Subcutaneous adipose tissue (tissue), 4 donors: ENCODE data around the gene FBXO7. TPM values are rescaled to one million over a fixed set of nuclear protein-coding genes. Genes with fewer than 3 reads are reported as not detected.

Source experiments
- CTCF ChIP-seq: fragments of 450-650 bp; IDR thresholded peaks from one replicate; pipeline ENCODE4 v1.5.1; 2016; ENCODE audit warnings: low read depth, mild to moderate bottlenecking, control low read depth, antibody characterized with exemption, moderate library complexity
- total RNA-seq, 4 donors: library from RNA; depleted of rRNA; stranded (reverse); fragments of >200 nt; gene quantifications; one replicate each; pipeline ENCODE4 v1.1.0, GENCODE V29; 2016

The FBXO7 gene
- total RNA-seq, 4 donors from 2014 or later: 85.1 to 101 (median 93.8) TPM

DNA sequence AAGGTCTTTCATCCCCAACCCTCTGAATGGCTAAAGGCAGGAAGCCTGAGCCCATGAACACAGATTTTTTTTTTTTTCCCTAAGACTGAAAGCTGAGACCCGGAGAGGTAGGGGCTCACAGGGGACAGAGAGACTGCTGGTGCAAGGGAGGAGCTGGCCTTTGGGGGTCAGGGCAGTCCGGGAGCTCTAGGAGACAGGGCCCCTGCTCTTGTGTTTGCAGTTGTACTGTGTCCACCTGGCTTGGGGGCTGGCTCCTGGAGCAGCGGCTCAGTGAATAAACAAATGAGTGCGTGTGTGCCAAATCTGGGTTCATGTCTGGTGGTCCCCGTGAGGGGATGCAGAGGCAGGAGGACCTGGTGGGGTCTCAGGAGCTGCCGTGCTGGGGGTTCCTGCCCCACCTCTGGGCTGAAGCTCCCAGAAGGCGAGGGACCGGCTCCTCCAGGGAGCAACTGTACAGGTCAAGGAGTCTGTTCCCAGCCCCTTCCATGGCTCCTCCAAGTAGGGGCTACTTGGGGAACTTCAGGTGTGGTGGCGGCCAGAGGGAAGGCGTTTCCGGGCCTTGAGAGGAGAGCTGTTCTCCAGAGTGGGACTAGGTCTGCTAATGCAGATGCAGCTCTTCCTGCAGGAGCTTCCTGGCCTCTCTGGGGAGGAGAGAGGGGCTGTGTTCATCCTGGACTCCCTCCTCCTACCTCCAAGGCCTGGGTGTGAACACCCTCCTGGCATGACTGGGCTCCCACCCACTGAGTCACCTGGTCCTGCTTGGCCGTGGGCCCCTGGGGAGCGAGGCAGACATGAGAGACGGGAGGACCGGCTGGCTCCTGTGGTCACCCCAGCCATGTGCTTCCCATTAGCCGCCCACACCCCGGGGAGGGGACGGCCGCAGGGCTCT is 57.6 kb downstream of the FBXO7 start:
- no peak for TF ChIP-seq CTCF

GRCh38 chr22:32532820-32533128 is 58.2 kb downstream of the FBXO7 start:
- no peak for TF ChIP-seq CTCF

DNA sequence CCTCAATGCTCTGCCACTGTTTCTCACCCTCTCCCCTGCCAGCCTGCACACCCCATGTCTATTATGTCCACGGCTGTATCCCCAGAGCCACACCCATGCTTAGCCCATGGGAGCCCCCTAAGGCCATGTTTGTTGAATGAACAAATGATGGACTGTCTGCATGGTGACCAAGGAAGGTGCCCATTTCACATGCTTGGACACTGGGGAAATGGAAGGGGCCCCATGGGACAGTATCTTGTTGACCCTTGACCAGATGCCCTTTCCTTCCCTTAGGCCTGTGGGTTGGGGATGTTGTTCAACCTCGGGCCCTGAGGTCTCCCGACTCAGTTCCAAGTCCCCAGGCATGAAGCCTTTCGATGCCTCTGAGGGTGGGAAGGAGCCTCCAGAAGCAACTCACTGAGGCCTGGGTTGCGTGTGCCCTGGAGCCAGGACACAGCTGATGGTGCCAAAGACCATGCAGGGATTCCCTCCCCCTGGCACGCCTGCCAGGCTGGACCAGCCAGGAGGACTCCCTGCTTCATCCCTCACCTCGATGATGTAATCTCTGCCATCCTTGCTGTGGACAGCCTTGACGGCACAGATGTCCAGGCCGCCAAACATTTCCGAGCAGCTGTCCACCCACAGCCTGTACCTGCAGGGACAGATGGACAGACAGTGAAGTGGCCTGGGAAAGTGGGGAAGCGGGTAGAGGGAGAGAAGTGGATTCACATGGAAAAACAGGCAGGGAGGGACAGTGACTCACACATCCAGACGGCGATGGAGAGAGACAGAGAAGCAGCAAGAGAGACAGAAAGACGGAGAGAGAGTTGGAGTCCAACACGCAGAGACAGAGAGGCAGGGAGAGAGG is 58.9 kb downstream of the FBXO7 start:
- no peak for TF ChIP-seq CTCF

DNA sequence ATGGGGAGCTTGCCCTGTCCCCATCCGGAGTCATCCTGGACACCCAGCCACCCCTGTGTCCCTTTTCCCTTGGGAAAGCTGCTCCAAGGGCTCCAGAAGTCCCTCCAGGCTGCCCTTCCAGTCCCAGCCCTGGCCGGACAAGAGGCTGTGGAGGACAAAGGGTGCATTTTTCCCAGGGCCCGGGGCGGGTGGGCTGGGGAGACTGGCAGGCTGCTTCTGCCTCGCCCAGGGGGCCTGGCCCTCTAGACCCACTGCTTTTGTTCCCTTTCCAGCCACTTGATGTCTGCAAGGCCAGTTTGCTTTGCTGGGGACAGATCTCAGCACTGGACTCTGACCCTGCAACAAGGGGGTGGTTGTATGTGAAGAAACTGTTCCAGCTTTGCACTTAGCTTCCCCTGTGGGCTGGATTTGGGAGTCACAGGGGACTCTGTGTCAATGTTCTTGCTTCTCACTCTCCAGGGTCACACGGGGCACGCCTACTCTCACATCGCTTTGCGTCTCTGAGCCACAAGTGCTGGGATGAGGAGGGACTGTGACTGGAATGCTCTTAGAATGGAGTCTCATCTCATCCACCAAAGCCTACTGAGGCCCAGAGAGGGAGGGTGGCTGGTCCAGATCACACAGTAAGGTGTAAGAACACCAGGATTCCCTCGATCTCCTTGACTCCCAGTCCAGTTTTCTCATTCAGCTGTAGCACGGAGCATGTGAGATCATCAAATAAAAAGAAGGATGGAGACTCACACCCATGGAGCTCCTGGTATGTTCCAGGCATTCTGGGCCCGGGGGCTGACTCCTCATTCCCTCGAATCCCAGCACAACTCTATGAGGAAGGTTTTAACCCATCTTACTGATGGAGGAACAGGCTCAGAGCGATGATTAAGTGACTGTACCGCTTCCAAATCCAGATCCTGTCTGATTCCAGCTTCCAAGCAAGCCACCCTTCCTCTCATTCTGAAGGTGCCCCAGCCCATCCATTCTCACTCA is 59.9 kb downstream of the FBXO7 start:
- TF ChIP-seq CTCF: no peak

DNA sequence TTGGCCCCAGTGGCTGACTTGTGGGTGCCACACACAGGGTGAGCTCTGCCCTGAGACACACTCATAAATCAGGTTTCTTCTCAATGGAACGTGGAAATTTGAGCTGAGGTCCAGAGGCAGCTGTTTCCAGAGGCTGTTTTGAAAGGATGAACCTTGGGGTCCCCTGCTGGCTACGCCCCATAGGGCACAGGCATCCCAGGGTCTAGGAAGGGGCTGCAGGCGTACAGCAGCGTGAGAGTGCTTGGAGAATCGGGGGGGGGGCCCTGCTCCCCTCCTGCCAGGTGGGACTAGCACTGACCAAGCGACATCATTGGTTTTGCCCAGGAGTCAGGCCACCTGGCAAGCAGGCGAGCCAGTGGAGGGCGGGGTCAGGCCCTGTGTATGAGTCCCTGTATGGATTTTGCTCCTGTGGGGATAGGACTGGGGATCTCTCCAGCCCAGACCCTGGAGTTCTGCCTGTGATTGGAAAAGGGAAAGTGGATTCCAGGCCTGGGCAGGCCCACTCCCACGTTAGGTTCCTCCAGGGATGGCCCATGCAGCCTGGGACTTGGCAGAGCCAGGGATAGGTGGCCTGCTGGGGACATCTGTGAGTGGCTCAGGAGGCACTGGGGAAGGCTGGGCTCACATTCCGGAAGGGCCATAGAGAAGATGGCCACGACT is 61.0 kb downstream of the FBXO7 start:
- TF ChIP-seq CTCF: no peak

DNA sequence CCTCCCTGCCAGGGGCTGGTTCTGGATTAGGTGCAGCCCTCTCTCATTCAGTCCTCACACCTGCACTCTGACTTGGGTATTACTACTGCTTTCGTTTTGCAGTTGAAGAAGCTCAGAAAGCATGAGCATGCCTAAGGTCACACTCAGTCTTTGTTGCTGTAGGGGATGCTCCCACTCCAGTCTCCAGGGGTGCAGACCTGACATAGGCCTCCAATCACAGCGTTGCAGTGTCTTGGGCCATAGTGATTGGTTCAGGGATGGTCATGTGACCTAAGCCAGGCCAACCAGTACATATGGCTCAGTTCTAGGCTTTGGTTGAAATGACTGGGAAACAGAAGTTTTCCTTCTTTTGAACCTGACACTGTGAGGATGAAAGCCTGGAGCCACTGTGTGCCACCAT is 61.7 kb downstream of the FBXO7 start:
- TF ChIP-seq CTCF: no peak
